Thyroid gland (tissue), 4 donors: ENCODE data around the gene COX5B. TPM values are rescaled to one million over a fixed set of nuclear protein-coding genes. Genes with fewer than 3 reads are reported as not detected.
"Not testable (repeated sequence)": the region's sequence is repeated elsewhere in the genome, so short reads cannot be mapped to it uniquely, and the experiment has no call there.

Experiments used
- DNase-seq, 2 donors: peaks; one replicate each; pipeline ENCODE4 v3.0.0-alpha.2; 2019
- H3K27ac ChIP-seq, 3 donors: fragments of 200-600 bp; sonication (generic); 1 replicate in 2 of 3; 2 replicates in 1 of 3; pipeline ENCODE4 v1.5.1; 2016 to 2019; ENCODE audit warnings: mild to moderate bottlenecking in 1 of 3, moderate library complexity in 1 of 3
- H3K27me3 ChIP-seq: fragments of 200-600 bp; sonication (generic); one replicate; pipeline ENCODE4 v1.5.1; 2019
- H3K36me3 ChIP-seq, 2 donors: fragments of 200-600 bp; sonication (generic); one replicate each; pipeline ENCODE4 v1.5.1; 2016 to 2019
- H3K4me1 ChIP-seq, 2 donors: fragments of 200-600 bp; sonication (generic); one replicate each; pipeline ENCODE4 v1.5.1; 2017 to 2019
- H3K4me3 ChIP-seq, 3 donors: fragments of 200-600 bp; sonication (generic); replicated peaks in 1 of 3; 1 replicate in 2 of 3; 2 replicates in 1 of 3; pipeline ENCODE4 v1.5.1; 2016; ENCODE audit warnings: mild to moderate bottlenecking in 1 of 3
- H3K9me3 ChIP-seq: fragments of 200-600 bp; sonication (generic); one replicate; pipeline ENCODE4 v1.5.1; 2017
- CTCF ChIP-seq, 6 experiments: fragments of 200-600 bp in 3 of 6; fragments of 450-650 bp in 3 of 6; sonication (generic) in 3 of 6; IDR thresholded peaks; one replicate each; pipeline ENCODE4 v1.5.1; 2016 to 2019; ENCODE audit warnings: antibody characterized with exemption in 6 of 6, mild to moderate bottlenecking in 2 of 6, inconsistent platforms in 1 of 6, moderate library complexity in 1 of 6
- POLR2A ChIP-seq, 2 donors: fragments of 450-650 bp; IDR thresholded peaks; one replicate each; pipeline ENCODE4 v1.6.1; 2017; ENCODE audit warnings: antibody characterized with exemption in 2 of 2, mild to moderate bottlenecking in 2 of 2, moderate library complexity in 1 of 2
- WGBS, 2 donors: methylation state at CpG; one replicate each; pipeline ENCODE4 v1.1.5; 2017; 5-methylcytosine and 5-hydroxymethylcytosine counted together
- intact Hi-C: fragments of 100-400 bp; cut with DNase I; formaldehyde crosslinking; loops from one replicate; pipeline ENCODE4 v1.15.1; 2023
- total RNA-seq, 4 donors: library from RNA; depleted of rRNA; stranded (reverse); fragments of >200 nt; gene quantifications; one replicate each; pipeline ENCODE4 v1.2.3, GENCODE V29; 2016

The COX5B gene
- total RNA-seq, 4 donors from 2014 or later, result 216 to 731 (median 586) TPM

GRCh38 chr2:97678298-97678697 lies 32.4 kb downstream of the COX5B start:
- Histone ChIP-seq H3K4me3 (no peak overlapping the region), H3K9me3 (no peaks in the 10 kb centered on the region), H3K27ac (no peak overlapping the region), H3K36me3 (no peaks in the 10 kb centered on the region), H3K27me3 (no peaks in the 10 kb centered on the region), H3K4me1 (no peaks in the 10 kb centered on the region)
- TF ChIP-seq POLR2A (IDR thresholded peaks at IDR 0.05) (no peak), CTCF (IDR thresholded peaks at IDR 0.05) (no peak)
- DNase-seq, result no peak
- intact Hi-C loops, result no loop called here
- WGBS, 2 donors, result 94 to 97% methylated on average over 1 of the region's 1 CpG

GRCh38 chr2:97687235-97687634 lies 41.4 kb downstream of the COX5B start:
- DNase-seq, H3K27me3 ChIP-seq, H3K4me1 ChIP-seq, H3K36me3 ChIP-seq, H3K27ac ChIP-seq, H3K4me3 ChIP-seq, intact Hi-C loops, H3K9me3 ChIP-seq: not testable (repeated sequence)
- WGBS, 2 donors, result 90 to 95% methylated on average over 2 of the region's 3 CpGs

- Histone ChIP-seq H3K9me3 (no peaks in the 10 kb centered on the region), H3K36me3 (no peaks in the 10 kb centered on the region), H3K27ac (no peak overlapping the region), H3K4me1 (no peaks in the 10 kb centered on the region), H3K4me3 (no peak overlapping the region), H3K27me3 (no peaks in the 10 kb centered on the region)
- 87 to 89% methylated on average over 9 to 11 of the region's 11 CpGs for WGBS, 2 donors
- intact Hi-C loops, result no loop called here
- TF ChIP-seq CTCF (IDR thresholded peaks at IDR 0.05), result no peak
- TF ChIP-seq POLR2A (IDR thresholded peaks at IDR 0.05), result no peak
- DNase-seq, result no peak
Measured at GRCh38 chr2:97688062-97688827, 42.4 kb downstream of the COX5B start.

GRCh38 chr2:97691166-97691565 lies 45.3 kb downstream of the COX5B start:
- H3K4me1 ChIP-seq, result no peaks in the 10 kb centered on the region
- no peak for DNase-seq
- no peak overlapping the region for H3K4me3 ChIP-seq
- H3K27ac ChIP-seq, result no peak overlapping the region
- no peaks in the 10 kb centered on the region for H3K36me3 ChIP-seq
- no peaks in the 10 kb centered on the region for H3K27me3 ChIP-seq
- H3K9me3 ChIP-seq, result no peaks in the 10 kb centered on the region
- no peak for TF ChIP-seq POLR2A (IDR thresholded peaks at IDR 0.05)
- no peak for TF ChIP-seq CTCF (IDR thresholded peaks at IDR 0.05)
- WGBS, 2 donors, result 60 to 100% methylated on average over 1 to 6 of the region's 6 CpGs
- intact Hi-C loops, result loop anchor here (10.0 kb wide), 1 partner anchor 96 kb away; no protein-coding TSS in a partner anchor

GRCh38 chr2:97693476-97693875 lies 47.6 kb downstream of the COX5B start:
- Histone ChIP-seq H3K4me1 (no peaks in the 10 kb centered on the region), H3K27ac (no peak overlapping the region), H3K36me3 (no peaks in the 10 kb centered on the region), H3K4me3 (no peak overlapping the region), H3K27me3 (no peaks in the 10 kb centered on the region), H3K9me3 (no peaks in the 10 kb centered on the region)
- TF ChIP-seq POLR2A (IDR thresholded peaks at IDR 0.05), result no peak
- no peak for TF ChIP-seq CTCF (IDR thresholded peaks at IDR 0.05)
- no peak for DNase-seq
- intact Hi-C loops, result loop anchor here (10.0 kb wide), 1 partner anchor 99 kb away; no protein-coding TSS in a partner anchor
